Endodermal cell (in vitro differentiated cells): ENCODE results near the gene CALHM1. TPM values are rescaled to one million over a fixed set of nuclear protein-coding genes. Genes with fewer than 3 reads are reported as not detected.
A peak's percentile ranks its signal among the peaks of the same experiment; 100 is the strongest.

Experiments used
- DNase-seq: peaks from one replicate; pipeline ENCODE4 v3.0.0-alpha.2; 2017
- H3K27ac ChIP-seq: 2 replicates; pipeline ENCODE4 v1.5.1; 2013; ENCODE audit warnings: mild to moderate bottlenecking, low read depth, low read length, moderate library complexity
- H3K27me3 ChIP-seq: 2 replicates; pipeline ENCODE4 v1.6.1; 2013; ENCODE audit warnings: mild to moderate bottlenecking, low read length, moderate library complexity; ENCODE audit not compliant: insufficient read depth, control insufficient read depth, poor library complexity, severe bottlenecking
- H3K36me3 ChIP-seq: 2 replicates; pipeline ENCODE4 v1.7.0; 2013; ENCODE audit warnings: mild to moderate bottlenecking, low read length, moderate library complexity; ENCODE audit not compliant: control insufficient read depth, insufficient read depth
- H3K4me1 ChIP-seq: one replicate; pipeline ENCODE4 v1.7.0; 2013; ENCODE audit warnings: low read length; ENCODE audit not compliant: control insufficient read depth, insufficient read depth
- H3K4me3 ChIP-seq: 2 replicates; pipeline ENCODE4 v1.5.1; 2013; ENCODE audit warnings: mild to moderate bottlenecking, low read length, moderate library complexity
- H3K9ac ChIP-seq: 2 replicates; pipeline ENCODE4 v1.6.1; 2013; ENCODE audit warnings: mild to moderate bottlenecking, low read length, moderate library complexity; ENCODE audit not compliant: poor library complexity, severe bottlenecking; ENCODE audit errors: extremely low read depth
- H3K9me3 ChIP-seq: 2 replicates; pipeline ENCODE4 v1.6.1; 2013; ENCODE audit warnings: mild to moderate bottlenecking, low read length, moderate library complexity; ENCODE audit not compliant: control insufficient read depth
- H3K27ac Mint-ChIP-seq: 2 replicates; pipeline ENCODE4 v1.8.0; 2020; ENCODE audit warnings: mixed read lengths
- H3K27me3 Mint-ChIP-seq: 2 replicates; pipeline ENCODE4 v1.8.0; 2021; ENCODE audit warnings: mild to moderate bottlenecking, mixed read lengths; ENCODE audit not compliant: insufficient read depth
- H3K36me3 Mint-ChIP-seq: 2 replicates; pipeline ENCODE4 v1.8.0; 2020; ENCODE audit warnings: low read depth, mixed read lengths
- H3K4me1 Mint-ChIP-seq: 2 replicates; pipeline ENCODE4 v1.8.0; 2020; ENCODE audit warnings: mixed read lengths
- H3K4me3 Mint-ChIP-seq: 2 replicates; pipeline ENCODE4 v1.8.0; 2020; ENCODE audit warnings: mild to moderate bottlenecking, moderate library complexity, mixed read lengths
- H3K9me3 Mint-ChIP-seq: 2 replicates; pipeline ENCODE4 v1.8.0; 2020; ENCODE audit warnings: mild to moderate bottlenecking, mixed read lengths
- WGBS, 2 experiments: methylation state at CpG; one replicate each; pipeline versions ENCODE4 v1.1.5 to v1.1.7; 2013; ENCODE audit warnings: missing lambda C conversion rate in 2 of 2, mixed read lengths in 1 of 2; ENCODE audit not compliant: insufficient coverage in 1 of 2, insufficient read length in 1 of 2; 5-methylcytosine and 5-hydroxymethylcytosine counted together
- total RNA-seq, 2 donors: library from RNA; stranded (reverse); fragmentation: NEBNext Ultra II Directional in 1 of 2; extraction: Animal tissue kit (Norgen Biotek cat#: 25700) in 1 of 2; gene quantifications; 2 replicates in 1 of 2; 3 replicates in 1 of 2; pipeline ENCODE4 v1.2.1, GENCODE V29; 2021
- TF ChIP-seq, protein P1 (sequence below): fragments of 200-600 bp; sonication (generic); conservative IDR thresholded peaks from 2 replicates; pipeline ENCODE4 v1.5.0; 2021; ENCODE audit warnings: antibody characterized with exemption, mild to moderate bottlenecking

CALHM1 gene
- total RNA-seq, 2 donors from 2014 or later, result not detected

DNA sequence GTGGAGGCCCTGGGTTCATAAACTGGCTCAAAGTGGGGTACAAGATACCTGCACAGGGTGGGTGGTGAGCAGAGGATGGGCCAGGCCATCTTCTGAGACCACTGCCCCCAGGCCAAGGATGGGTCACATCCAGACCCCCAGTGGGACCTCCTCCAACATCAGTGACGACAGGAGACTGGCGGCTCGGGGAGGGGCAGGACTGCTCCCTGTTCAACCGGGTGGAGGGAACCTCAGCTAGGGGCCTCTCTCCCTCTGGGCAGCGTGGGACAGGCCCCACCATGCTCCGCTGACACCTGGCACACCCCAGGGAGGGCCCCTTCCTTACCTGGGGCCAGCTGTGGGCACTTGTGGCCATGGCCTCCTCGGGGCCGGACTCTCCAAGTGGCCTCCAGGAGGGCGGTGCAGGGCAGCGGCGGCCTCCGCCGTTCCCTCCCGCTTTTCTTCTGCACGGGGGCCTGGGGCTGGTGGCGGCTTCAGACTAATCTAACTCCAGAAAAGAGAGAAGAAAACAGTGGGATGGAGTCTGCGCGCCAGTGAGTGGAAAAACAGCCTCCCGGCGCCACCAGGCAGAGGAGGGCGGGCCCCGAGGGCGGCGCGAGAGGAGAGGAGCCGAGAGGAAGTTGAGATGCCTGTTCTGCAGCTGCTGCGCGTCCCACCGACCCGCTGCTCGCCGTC, 6.7 kb downstream of the CALHM1 start, which contains the start of gene CALHM2:
Gene CALHM2 (minus strand): TSS at position 540 of the 675 bp plus-strand sequence. CDS start 2,429 bp downstream, outside the sequence.
- peaks cover 15% of the 10 kb centered on the region for H3K36me3 Mint-ChIP-seq
- H3K4me1 Mint-ChIP-seq, result no peaks in the 10 kb centered on the region
- 66 to 73% methylated on average over 8 to 32 of the region's 32 CpGs for WGBS, 2 experiments
- H3K9me3 Mint-ChIP-seq, result no peaks in the 10 kb centered on the region
- H3K4me1 ChIP-seq, result no peaks in the 10 kb centered on the region
- H3K27me3 Mint-ChIP-seq, result no peaks in the 10 kb centered on the region
- H3K36me3 ChIP-seq, result peaks cover 9% of the 10 kb centered on the region
- H3K27ac Mint-ChIP-seq, result no peak within 1 kb of the TSS
- H3K9ac ChIP-seq, result no peak within 1 kb of the TSS
- no peak within 1 kb of the TSS for H3K4me3 ChIP-seq
- H3K27ac ChIP-seq, result no peak within 1 kb of the TSS
- peak; percentile 86 for DNase-seq
- no peaks in the 10 kb centered on the region for H3K27me3 ChIP-seq
- peak within 1 kb of the TSS; percentile 23 for H3K4me3 Mint-ChIP-seq
- TF ChIP-seq, protein P1, sequence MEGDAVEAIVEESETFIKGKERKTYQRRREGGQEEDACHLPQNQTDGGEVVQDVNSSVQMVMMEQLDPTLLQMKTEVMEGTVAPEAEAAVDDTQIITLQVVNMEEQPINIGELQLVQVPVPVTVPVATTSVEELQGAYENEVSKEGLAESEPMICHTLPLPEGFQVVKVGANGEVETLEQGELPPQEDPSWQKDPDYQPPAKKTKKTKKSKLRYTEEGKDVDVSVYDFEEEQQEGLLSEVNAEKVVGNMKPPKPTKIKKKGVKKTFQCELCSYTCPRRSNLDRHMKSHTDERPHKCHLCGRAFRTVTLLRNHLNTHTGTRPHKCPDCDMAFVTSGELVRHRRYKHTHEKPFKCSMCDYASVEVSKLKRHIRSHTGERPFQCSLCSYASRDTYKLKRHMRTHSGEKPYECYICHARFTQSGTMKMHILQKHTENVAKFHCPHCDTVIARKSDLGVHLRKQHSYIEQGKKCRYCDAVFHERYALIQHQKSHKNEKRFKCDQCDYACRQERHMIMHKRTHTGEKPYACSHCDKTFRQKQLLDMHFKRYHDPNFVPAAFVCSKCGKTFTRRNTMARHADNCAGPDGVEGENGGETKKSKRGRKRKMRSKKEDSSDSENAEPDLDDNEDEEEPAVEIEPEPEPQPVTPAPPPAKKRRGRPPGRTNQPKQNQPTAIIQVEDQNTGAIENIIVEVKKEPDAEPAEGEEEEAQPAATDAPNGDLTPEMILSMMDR, result no peak
- no peaks in the 10 kb centered on the region for H3K9me3 ChIP-seq

DNA sequence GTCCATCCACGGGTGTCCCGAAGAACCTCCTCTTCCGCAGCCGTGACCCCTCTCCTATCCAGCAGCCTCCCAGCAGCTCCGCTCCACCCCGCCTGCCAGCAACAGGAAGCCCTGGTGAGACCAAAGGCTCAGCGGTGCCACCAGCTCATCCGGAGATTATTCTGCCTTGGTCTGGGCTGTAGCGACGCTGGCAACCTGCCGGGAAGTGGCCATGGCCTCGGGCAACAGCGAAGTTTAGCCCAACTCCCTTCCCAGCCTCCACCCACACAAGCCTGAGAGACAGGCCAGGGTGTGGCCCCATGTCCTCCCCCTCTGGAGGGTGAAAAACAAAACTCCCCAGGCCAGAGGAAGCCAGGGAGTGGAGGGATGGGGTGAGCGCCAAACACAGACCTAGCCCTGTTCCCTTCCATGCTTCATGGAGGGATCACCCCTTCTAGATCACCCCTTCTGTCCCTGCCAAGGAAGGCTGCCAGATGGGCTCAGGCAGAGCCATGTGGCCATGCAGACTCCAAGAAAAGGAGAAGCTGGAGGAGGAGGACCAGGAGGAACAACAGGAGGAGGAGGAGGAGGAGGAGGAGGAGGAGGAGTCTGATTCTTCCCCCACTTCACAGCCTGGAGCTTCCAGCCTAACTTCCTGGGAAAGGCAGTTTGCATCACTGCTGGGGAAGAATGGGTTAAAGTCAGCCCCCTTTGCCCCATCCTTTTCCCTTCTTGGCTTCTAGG, 7.4 kb downstream of the CALHM1 start:
- H3K4me1 ChIP-seq, result no peaks in the 10 kb centered on the region
- Mint-ChIP-seq H3K27ac (no peak overlapping the region), H3K4me3 (no peak overlapping the region), H3K4me1 (no peaks in the 10 kb centered on the region), H3K27me3 (no peaks in the 10 kb centered on the region), H3K9me3 (no peaks in the 10 kb centered on the region), H3K36me3 (peaks cover 21% of the 10 kb centered on the region)
- no peak overlapping the region for H3K9ac ChIP-seq
- peaks cover 11% of the 10 kb centered on the region for H3K36me3 ChIP-seq
- 71 to 92% methylated on average over 4 to 14 of the region's 14 CpGs for WGBS, 2 experiments
- no peak for DNase-seq
- TF ChIP-seq, protein P1, result no peak
- no peak overlapping the region for H3K4me3 ChIP-seq
- H3K9me3 ChIP-seq, result no peaks in the 10 kb centered on the region
- H3K27ac ChIP-seq, result no peak overlapping the region
- H3K27me3 ChIP-seq, result no peaks in the 10 kb centered on the region

DNA sequence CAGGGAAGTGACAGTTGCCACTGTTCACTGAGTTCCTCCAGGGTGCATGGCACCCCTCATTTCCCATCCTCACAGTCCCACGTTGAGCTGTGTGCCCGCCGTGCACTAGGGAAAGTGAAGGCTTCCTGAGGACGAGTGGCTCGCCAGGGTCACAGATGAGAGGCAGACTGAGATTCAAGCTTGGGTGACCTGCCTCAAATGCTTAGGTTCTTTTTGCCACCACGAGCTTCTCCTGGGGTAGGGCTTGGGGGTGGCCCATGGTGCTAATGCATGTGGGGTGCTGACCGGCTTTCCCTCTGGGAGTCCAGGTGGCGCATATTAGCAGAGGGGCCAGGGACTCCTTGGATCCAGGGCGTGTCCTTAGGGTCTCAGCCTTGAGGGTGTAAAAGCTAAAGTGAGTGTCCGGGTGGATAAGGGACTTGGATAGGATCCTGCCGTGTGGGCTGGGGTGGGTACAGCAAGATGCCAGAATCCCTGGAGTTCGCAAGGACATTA, 8.5 kb downstream of the CALHM1 start:
- Mint-ChIP-seq H3K4me1 (no peaks in the 10 kb centered on the region), H3K27ac (no peak overlapping the region), H3K36me3 (peaks cover 29% of the 10 kb centered on the region), H3K4me3 (no peak overlapping the region), H3K27me3 (no peaks in the 10 kb centered on the region), H3K9me3 (no peaks in the 10 kb centered on the region)
- no peak for DNase-seq
- peaks cover 21% of the 10 kb centered on the region for H3K36me3 ChIP-seq
- no peak overlapping the region for H3K27ac ChIP-seq
- no peaks in the 10 kb centered on the region for H3K4me1 ChIP-seq
- H3K9ac ChIP-seq, result no peak overlapping the region
- no peaks in the 10 kb centered on the region for H3K9me3 ChIP-seq
- 88 to 91% methylated on average over 9 to 12 of the region's 12 CpGs for WGBS, 2 experiments
- H3K27me3 ChIP-seq, result no peaks in the 10 kb centered on the region
- no peak overlapping the region for H3K4me3 ChIP-seq
- TF ChIP-seq, protein P1, result no peak
